SK-N-SH (cell line): ENCODE measurements around the gene ABHD12.

Experiments
- FOSL2 ChIP-seq: IDR thresholded peaks from 2 replicates; pipeline ENCODE4 v1.4.0; 2012; ENCODE audit warnings: low read depth, mild to moderate bottlenecking, moderate library complexity, borderline replicate concordance
- NFIC ChIP-seq: IDR thresholded peaks from 2 replicates; pipeline ENCODE4 v1.4.0; 2012; ENCODE audit warnings: borderline replicate concordance

GRCh38 chr20:25339608-25340007 lies 51.0 kb downstream of the ABHD12 start:
- TF ChIP-seq NFIC (no peak), FOSL2 (no peak)
